ENCODE results near the gene ATP2B2. TPM values are rescaled to one million over a fixed set of nuclear protein-coding genes. Genes with fewer than 3 reads are reported as not detected.

Gene ATP2B2
- total RNA-seq, 1 donor from 2014 or later: not detected

- no peak for TF ChIP-seq CTCF (IDR thresholded peaks at IDR 0.05; ENCODE audit: insufficient read depth, low read length, poor library complexity, severe bottlenecking)
- Histone ChIP-seq H3K36me3 (ENCODE audit: control insufficient read depth, insufficient read depth, low read length) (no peaks in the 10 kb centered on the region), H3K4me3 (ENCODE audit: low read depth, low read length) (no peak overlapping the region), H3K27me3 (ENCODE audit: control insufficient read depth, insufficient read depth, low read length) (no peaks in the 10 kb centered on the region)
- DNase-seq (ENCODE audit: low read depth): no peak
Measured at GRCh38 chr3:10279384-10280176, 225.8 kb downstream of the ATP2B2 start.

DNA sequence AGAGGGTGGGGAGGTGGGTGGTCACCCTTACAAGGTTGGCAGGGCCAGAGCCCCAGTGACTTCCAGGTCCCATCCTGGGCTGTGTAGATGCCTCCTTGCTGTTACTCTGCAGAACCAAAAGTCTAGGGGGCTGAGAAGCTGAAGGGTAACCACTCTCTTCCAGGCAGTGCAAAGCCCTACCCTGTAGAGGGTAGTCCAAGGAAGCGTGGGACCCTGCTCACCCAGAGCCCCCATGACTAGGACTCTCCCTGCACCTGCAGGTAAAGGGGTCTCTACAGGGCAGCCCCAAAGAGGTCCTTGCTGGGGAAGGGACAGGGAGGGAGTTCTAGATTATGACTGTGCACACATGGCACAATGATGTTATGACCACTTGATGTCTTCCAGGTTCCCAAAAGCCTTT is 226.9 kb downstream of the ATP2B2 start:
- Histone ChIP-seq H3K27me3 (ENCODE audit: control insufficient read depth, insufficient read depth, low read length) (no peaks in the 10 kb centered on the region), H3K36me3 (ENCODE audit: control insufficient read depth, insufficient read depth, low read length) (no peaks in the 10 kb centered on the region), H3K4me3 (ENCODE audit: low read depth, low read length) (no peak overlapping the region)
- no peak for TF ChIP-seq CTCF (IDR thresholded peaks at IDR 0.05; ENCODE audit: insufficient read depth, low read length, poor library complexity, severe bottlenecking)
- no peak for DNase-seq (ENCODE audit: low read depth)

DNA sequence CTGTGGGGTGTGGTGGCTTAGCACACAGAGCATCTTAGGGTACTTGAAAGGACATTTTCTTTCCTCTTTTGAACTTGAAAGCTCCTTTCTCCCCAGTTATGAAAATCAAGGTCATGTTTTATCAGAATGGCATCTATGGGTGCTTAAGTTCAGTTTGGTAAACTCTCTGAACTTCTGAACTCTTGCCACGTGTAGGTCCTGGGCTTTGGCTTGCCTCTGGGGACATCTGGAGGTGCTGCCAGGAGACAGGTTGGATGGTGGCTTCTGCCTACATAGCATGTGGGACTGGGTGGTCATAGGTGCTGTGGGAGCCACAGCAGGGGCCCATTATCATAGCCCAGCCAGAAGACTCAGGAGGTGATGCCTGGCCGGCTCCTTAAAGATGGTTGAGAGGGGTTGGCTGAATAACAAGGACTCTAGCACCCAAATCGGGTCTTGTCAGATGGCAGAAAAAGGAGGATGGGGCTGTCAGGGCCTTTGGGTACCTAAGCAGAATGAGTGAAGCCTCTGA is 228.2 kb downstream of the ATP2B2 start:
- Histone ChIP-seq H3K27me3 (ENCODE audit: control insufficient read depth, insufficient read depth, low read length) (no peaks in the 10 kb centered on the region), H3K4me3 (ENCODE audit: low read depth, low read length) (no peak overlapping the region), H3K36me3 (ENCODE audit: control insufficient read depth, insufficient read depth, low read length) (no peaks in the 10 kb centered on the region)
- TF ChIP-seq CTCF (IDR thresholded peaks at IDR 0.05; ENCODE audit: insufficient read depth, low read length, poor library complexity, severe bottlenecking): no peak
- DNase-seq (ENCODE audit: low read depth): no peak

GRCh38 chr3:10274601-10275000 is 230.8 kb downstream of the ATP2B2 start:
- H3K27me3 ChIP-seq (ENCODE audit: control insufficient read depth, insufficient read depth, low read length): no peaks in the 10 kb centered on the region
- no peak for TF ChIP-seq CTCF (IDR thresholded peaks at IDR 0.05; ENCODE audit: insufficient read depth, low read length, poor library complexity, severe bottlenecking)
- DNase-seq (ENCODE audit: low read depth): no peak
- H3K4me3 ChIP-seq (ENCODE audit: low read depth, low read length): no peak overlapping the region
- no peaks in the 10 kb centered on the region for H3K36me3 ChIP-seq (ENCODE audit: control insufficient read depth, insufficient read depth, low read length)

Other genes starting within 250 kb of the ATP2B2 start
- gene GHRL, start 212.6 kb downstream of the ATP2B2 start, total RNA-seq: not detected in 2 replicates
- 167 and 175 TPM in 2 replicates for gene SEC13, start 184.5 kb downstream of the ATP2B2 start, total RNA-seq